ENCODE measurements around the gene KIAA1217.

KIAA1217 gene

GRCh38 chr10:24375510-24375909 is 166.6 kb downstream of the KIAA1217 start:
- DNase-seq, result no peak

GRCh38 chr10:24376731-24377130 is 167.8 kb downstream of the KIAA1217 start:
- no peak for DNase-seq

DNA sequence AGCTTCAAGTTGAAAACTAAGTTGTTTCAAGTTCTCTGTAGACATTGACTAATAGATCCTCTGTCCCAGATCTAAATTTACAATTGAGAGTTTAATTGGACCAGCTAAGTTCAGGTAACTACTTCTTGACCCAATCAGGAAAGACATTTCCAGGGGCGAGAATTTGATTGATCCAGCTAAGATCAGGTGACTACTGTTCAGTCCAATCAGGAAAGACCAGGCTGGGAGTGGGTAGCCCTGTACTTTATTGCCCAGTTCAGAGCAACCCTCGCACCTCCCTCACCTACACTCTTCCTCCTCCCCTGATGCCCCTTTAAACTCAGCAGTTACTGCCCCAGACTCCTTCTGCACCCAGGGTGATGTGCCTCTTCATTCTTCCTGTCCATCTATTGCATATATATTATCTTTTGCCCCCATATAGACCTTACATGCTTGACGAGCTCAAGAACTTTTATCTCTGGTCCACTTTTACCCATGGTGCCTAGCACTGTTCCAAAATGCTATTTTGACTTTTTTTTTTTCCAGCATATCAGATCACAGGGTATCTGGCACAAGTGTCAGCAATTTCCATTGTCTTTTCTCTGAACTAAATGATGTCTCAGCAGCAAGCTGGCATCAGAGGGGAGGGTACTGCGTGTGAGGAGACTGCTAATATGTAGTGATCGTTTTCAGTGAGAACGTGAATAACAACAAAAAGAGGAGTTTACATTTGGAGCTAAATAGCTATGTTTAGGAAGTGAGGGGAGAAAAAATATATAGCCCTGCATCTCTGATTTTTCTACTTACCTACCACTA is 169.4 kb downstream of the KIAA1217 start:
- no peak for DNase-seq

DNA sequence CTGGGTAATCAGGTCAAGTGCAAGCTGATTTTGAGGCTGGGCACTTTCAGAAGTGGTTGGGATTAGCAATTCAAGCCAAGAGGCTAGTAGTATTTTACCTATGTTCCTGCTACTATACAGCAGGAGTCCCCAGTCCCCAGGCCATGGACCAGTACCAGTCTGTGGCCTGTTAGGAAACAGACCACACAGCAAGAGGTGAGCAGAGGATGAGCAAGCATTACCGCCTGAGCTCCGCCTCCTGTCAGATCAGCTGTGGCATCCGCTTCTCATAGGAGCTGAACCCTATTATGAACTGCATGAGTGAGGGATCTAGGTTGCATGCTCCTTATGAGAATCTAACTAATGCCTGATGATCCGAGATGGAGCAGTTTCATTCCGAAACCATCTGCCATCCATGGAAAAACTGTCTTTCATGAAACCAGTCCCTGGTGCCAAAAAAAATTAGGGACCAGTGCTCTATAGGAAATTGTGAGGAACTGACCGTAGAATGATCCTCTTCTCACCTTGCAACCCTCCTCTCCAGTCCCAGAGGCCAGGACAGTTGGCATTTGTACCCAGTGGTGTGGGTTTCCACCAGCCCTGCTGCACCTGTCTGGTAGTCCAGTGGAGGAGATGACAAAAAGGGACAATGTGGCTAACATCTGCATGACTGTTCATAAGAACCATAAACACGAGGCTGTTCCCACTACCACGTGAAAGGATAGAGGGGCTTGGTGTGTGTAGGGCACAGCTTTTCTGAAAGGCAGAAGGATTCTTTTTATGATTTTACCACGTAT is 172.5 kb downstream of the KIAA1217 start:
- DNase-seq, result no peak

DNA sequence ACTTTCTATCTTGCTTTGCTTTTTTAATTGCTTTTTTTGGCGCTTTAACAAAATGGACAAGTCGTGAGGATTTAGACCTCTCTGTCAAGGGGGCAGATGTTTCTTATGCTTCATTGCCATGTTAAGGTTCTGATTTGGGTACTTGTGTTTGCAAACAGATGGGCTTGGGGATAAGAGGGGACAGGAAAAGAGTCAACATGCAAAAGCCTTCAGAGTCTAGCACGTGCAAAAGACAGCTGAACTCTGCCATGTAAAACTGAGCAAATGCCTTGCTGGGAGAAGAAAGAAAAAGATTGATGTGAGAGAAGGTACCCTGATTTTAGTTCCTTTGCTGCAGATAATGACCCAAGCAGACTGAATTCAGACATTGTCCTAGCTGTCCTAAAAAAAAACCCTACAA is 173.1 kb downstream of the KIAA1217 start:
- no peak for DNase-seq

- no peak for DNase-seq
These were observed 173.6 kb downstream of the KIAA1217 start for GRCh38 chr10:24382596-24382978.

DNA sequence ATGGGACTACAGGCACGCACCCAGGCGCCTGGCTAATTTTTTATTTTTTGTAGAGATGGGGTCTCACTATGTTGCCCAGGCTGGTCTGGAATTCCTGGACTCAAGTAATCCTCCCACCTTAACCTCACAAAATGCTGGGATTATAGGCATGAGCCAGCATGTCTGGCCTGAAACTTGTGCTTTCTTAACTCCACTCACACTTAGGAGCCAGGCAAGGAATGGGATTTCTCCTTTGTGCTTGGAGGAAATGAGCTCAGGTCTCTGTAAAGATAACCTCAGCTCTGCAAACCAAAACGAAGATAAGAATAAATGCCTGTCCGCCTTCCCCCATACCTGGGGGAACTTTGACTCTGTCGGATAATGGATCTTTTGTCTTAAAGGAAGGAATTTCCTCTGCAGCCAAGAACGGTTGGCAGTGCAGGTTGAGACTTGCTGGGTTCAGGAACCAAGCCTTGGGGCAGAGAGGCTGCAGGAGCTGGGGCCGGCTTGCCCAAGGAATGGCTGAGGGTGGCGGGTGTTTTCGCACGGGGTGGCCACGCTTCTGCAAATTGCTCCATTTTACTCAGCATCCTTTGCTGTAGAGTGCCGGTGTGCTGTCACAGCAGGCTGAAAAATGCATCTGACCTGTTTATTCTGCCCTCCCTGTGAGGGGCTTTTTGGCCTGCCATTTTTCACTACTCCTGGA is 174.2 kb downstream of the KIAA1217 start:
- DNase-seq, result no peak

DNA sequence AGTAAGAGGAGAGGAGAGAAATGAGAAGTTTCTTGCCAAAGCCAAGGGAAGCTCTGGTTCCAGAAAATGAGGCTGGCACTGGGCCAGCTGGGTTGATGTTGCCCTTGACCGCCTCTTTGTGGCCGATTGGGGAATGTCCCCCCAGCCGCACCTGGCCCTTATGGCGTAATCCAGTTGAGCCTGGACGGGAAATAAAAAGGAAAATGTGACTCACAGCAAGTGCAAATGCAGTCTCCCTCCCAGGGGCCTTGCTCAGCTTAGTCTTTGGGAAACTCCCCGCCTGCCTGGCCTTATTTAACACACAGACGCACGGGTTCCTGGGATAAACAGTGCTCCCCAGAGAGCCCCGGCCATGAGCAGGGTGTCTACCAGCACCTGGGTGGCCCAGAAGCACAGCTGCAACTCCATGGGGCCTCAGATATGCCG is 174.8 kb downstream of the KIAA1217 start:
- peak; percentile 51 for DNase-seq

DNA sequence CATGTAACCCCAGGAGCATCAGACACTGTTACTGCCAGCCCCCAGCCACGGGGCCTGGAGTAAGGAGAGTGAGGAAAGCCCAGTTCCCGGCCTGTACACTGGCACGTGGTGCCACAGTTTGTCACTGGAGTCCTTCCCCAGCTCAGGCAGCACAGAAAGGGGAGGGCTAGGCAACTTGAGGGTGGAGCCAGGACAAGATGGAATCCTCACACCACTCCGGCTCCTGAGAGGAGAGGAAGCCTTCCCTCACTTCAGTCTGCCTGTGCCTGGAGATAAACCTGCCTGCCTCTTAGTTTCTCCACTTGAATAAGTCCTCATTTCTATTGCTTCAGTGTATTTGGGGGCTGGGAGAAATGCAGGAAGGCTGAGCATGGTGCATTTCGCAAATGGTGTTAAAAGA is 176.0 kb downstream of the KIAA1217 start:
- DNase-seq, result no peak

- no peak for DNase-seq
These were observed 176.8 kb downstream of the KIAA1217 start for GRCh38 chr10:24385776-24386175.

DNA sequence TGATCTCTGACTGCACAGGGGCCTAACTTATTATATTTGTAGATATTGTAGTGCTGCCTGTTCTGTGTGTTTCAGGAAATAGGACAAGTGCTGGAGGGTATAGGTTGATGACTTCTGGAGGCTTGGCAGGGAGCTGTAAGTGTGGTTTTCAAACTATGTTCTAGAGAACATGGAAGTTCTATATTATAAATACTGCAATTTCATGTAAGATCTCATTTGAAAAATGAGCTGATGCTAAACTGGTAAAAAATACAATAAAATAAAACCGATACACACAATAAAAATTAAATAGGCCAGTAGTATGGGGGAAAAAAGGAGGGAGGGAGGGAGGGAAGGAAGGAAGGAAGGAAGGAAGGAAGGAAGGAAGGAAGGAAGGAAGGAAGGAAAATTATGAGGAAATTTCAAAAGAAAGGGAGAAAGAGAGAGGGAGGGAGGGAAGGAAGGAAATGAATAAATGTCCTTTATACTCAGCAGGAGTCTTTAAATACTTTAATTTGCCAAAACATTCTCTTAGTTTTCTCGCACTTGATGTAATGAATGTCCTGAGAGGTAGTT is 181.3 kb downstream of the KIAA1217 start:
- DNase-seq, result no peak

DNA sequence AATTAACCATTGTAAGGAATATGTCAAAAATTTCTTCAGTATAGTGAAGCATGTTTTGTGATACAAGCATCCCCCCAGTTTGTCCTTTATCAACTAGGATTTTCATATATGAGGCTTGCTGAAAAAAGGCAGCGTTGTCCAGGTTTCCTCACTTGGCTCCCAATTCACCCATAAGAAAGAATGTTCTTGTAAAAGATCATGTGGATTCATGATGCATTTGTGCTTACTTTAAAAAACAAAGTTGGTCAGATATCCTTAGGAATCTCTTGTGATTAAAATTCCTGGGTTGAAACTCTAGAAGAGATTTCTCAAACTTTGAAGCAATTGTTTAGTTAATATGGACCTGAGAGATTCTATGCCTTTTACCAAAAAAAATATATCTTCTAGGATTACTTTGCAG is 181.8 kb downstream of the KIAA1217 start:
- DNase-seq, result no peak

- DNase-seq, result no peak
These were observed 184.3 kb downstream of the KIAA1217 start for GRCh38 chr10:24393201-24393600.

GRCh38 chr10:24394461-24395190 is 185.7 kb downstream of the KIAA1217 start:
- DNase-seq, result no peak

GRCh38 chr10:24396396-24396795 is 187.5 kb downstream of the KIAA1217 start:
- no peak for DNase-seq

- DNase-seq, result no peak
These were observed 188.7 kb downstream of the KIAA1217 start for GRCh38 chr10:24397662-24398061.

DNA sequence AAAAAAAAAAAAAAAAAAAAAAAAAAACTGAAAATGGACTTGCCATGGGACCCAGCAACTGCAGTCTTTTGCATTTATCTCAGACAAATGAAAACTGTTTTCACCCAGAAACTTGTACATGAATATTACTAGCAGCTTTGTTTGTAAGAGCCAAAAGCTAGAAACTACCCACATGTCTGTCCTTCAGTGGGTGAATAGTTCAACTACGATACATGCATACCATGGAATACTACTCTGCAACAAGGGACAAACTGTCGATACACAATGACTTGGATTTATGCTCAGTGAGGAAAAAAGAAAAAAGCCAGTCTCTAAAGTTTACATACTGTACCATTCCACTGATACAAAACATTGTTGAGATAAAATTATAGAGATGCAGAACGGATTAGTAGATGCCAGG is 195.6 kb downstream of the KIAA1217 start:
- no peak for DNase-seq

- DNase-seq, result no peak
These were observed 196.7 kb downstream of the KIAA1217 start for GRCh38 chr10:24405635-24406034.

DNA sequence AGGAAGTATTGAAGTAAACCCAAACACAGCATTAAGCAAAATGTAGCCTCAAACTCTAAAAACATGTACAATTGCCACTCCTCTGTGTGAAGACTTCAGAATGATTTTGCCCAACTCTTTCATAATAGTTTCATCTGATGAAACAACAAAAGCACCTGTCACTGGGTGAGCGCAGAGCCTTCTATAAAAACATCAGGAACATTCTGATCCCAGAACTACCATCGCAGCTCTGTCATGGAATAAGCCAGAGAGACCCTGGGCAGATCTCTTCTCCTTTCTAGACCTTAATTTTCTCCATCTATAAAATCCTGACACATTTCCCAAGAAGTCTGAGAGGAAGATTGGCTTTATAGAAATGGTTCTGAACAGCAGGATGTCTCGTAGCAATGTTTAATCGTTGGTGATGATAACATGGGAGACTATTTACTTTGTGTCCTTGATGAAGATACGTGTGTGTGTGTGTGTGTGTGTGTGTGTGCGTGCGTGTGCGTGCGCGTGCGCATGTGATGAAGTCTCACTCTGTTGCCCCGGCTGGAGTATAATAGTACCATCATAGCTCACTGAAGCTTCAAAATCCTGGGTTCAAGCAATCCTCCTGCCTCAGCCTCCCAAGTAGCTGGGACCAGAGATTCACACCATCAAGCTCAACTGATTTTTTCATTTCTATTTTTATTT is 198.0 kb downstream of the KIAA1217 start:
- no peak for DNase-seq

DNA sequence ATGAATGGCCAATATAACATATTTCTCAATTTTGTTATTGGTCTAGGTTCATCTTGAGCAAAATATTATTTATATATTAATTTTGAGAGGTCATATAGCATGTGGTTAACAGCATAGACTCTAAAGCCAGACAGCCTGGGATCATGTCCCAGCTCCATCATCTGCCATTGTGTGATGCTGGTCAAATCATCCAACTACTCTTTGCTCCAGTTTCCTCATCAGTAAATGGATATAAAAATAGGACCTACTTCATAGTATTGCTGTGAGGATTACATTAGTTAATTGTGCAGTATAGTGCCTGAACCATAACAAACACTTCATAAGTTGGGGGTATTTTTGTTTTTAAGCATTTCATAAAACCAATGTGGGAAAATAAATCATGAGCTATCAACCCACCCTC is 199.0 kb downstream of the KIAA1217 start:
- no peak for DNase-seq

GRCh38 chr10:24408365-24408764 is 199.4 kb downstream of the KIAA1217 start:
- no peak for DNase-seq

- DNase-seq, result no peak
These were observed 205.7 kb downstream of the KIAA1217 start for GRCh38 chr10:24414597-24414996.
